ENCODE data around the gene CYSLTR2.
"Not testable (repeated sequence)": the region's sequence is repeated elsewhere in the genome, so short reads cannot be mapped to it uniquely, and the experiment has no call there.

CYSLTR2 gene

DNA sequence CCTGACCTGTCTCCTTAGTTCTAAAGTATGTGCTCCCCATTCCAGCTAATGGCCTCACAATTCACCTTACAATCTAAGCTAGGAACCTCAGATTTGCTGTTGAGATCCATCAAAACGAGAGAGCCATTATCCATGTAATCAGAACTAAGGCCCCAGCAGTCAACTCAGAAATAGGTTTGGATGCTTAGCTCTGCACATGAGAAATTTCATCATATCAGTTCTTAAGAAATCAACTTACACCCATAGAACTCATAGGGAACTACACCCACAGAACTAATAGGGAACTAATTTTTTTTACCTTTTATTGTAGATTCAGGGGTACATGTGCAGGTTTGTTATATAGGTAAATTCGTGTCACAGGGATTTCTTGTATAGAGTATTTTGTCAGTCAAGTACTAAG lies 28.7 kb downstream of the CYSLTR2 start:
- Histone ChIP-seq H3K36me3 (ENCODE audit: control insufficient read depth, insufficient read depth, low read length) (no peaks in the 10 kb centered on the region), H3K27ac (ENCODE audit: insufficient read depth, low read depth, low read length, poor library complexity, severe bottlenecking) (no peak overlapping the region), H3K27me3 (ENCODE audit: control insufficient read depth, insufficient read depth, low read length, poor library complexity, severe bottlenecking) (no peaks in the 10 kb centered on the region), H3K4me3 (ENCODE audit: insufficient read depth, low read depth, low read length) (no peak overlapping the region), H3K9me3 (ENCODE audit: control insufficient read depth, low read length) (no peaks in the 10 kb centered on the region), H3K4me1 (ENCODE audit: control insufficient read depth, insufficient read depth, low read length) (no peaks in the 10 kb centered on the region)
- 92 to 94% methylated on average over 1 of the region's 2 CpGs for WGBS, 2 experiments

DNA sequence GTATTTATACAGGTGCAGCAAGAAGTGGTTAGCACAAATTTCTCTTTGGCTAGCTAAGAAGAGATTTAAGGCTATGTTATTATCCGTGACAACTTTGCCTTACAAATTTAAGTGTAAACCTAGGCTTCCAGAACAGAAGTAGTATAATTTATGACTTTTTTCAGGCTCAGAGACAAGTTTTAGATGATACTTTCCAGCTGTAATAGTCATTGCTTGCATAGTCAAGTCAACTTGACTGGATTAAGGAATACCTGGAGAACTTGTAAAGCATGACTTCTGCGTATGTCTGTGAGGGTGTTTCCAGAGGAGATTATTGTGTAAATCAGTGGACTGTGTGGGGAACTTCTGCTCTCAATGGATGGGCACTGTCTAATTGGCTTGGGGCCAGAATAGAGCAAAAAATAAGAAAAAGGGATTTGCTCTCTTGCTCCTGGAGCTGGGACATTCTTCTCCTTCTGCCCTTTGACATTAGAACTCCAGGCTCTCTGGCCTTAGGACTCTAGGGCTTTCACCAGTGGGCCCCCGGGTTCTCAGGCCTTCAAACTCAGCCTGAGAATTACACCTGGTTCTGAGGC lies 33.0 kb downstream of the CYSLTR2 start:
- no peak overlapping the region for H3K27ac ChIP-seq (ENCODE audit: insufficient read depth, low read depth, low read length, poor library complexity, severe bottlenecking)
- no peaks in the 10 kb centered on the region for H3K4me1 ChIP-seq (ENCODE audit: control insufficient read depth, insufficient read depth, low read length)
- no peaks in the 10 kb centered on the region for H3K36me3 ChIP-seq (ENCODE audit: control insufficient read depth, insufficient read depth, low read length)
- no peaks in the 10 kb centered on the region for H3K9me3 ChIP-seq (ENCODE audit: control insufficient read depth, low read length)
- no peak overlapping the region for H3K4me3 ChIP-seq (ENCODE audit: insufficient read depth, low read depth, low read length)
- H3K27me3 ChIP-seq (ENCODE audit: control insufficient read depth, insufficient read depth, low read length, poor library complexity, severe bottlenecking) = no peaks in the 10 kb centered on the region
- 94 to 95% methylated on average over 3 of the region's 3 CpGs for WGBS, 2 experiments

DNA sequence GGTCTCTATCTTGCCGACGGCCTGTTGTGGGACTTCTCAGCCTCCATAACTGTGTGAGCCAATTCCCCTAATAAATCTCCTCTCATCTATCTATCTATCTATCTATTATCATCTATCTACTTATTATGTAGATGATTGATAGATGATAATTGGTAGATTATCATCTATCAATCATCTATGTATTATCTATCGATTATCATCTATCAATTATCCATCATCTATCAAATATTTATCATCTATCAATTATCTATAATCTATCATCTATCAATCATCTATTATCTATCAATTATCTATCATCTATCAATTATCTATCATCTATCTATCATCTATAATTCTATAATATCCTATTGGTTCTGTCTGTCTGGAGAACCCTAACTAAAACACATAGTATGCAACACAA lies 33.5 kb downstream of the CYSLTR2 start:
- Histone ChIP-seq H3K27me3 (ENCODE audit: control insufficient read depth, insufficient read depth, low read length, poor library complexity, severe bottlenecking) (no peaks in the 10 kb centered on the region), H3K9me3 (ENCODE audit: control insufficient read depth, low read length) (no peaks in the 10 kb centered on the region), H3K36me3 (ENCODE audit: control insufficient read depth, insufficient read depth, low read length) (no peaks in the 10 kb centered on the region), H3K4me1 (ENCODE audit: control insufficient read depth, insufficient read depth, low read length) (no peaks in the 10 kb centered on the region), H3K4me3 (ENCODE audit: insufficient read depth, low read depth, low read length) (no peak overlapping the region), H3K27ac (ENCODE audit: insufficient read depth, low read depth, low read length, poor library complexity, severe bottlenecking) (no peak overlapping the region)
- WGBS, 2 experiments = 91 to 96% methylated on average over 3 of the region's 3 CpGs

GRCh38 chr13:48693998-48694397 lies 40.3 kb downstream of the CYSLTR2 start:
- Histone ChIP-seq H3K27ac (ENCODE audit: insufficient read depth, low read depth, low read length, poor library complexity, severe bottlenecking) (no peak overlapping the region), H3K36me3 (ENCODE audit: control insufficient read depth, insufficient read depth, low read length) (peaks cover 3% of the 10 kb centered on the region), H3K4me1 (ENCODE audit: control insufficient read depth, insufficient read depth, low read length) (no peaks in the 10 kb centered on the region), H3K9me3 (ENCODE audit: control insufficient read depth, low read length) (no peaks in the 10 kb centered on the region), H3K4me3 (ENCODE audit: insufficient read depth, low read depth, low read length) (no peak overlapping the region), H3K27me3 (ENCODE audit: control insufficient read depth, insufficient read depth, low read length, poor library complexity, severe bottlenecking) (no peaks in the 10 kb centered on the region)
- 89 to 94% methylated on average over 3 of the region's 3 CpGs for WGBS, 2 experiments

- H3K36me3 ChIP-seq (ENCODE audit: control insufficient read depth, insufficient read depth, low read length) = peaks cover 3% of the 10 kb centered on the region
- no peak overlapping the region for H3K4me3 ChIP-seq (ENCODE audit: insufficient read depth, low read depth, low read length)
- H3K9me3 ChIP-seq (ENCODE audit: control insufficient read depth, low read length) = no peaks in the 10 kb centered on the region
- no peak overlapping the region for H3K27ac ChIP-seq (ENCODE audit: insufficient read depth, low read depth, low read length, poor library complexity, severe bottlenecking)
- H3K27me3 ChIP-seq (ENCODE audit: control insufficient read depth, insufficient read depth, low read length, poor library complexity, severe bottlenecking) = no peaks in the 10 kb centered on the region
- WGBS, 2 experiments = 96 to 100% methylated on average over 1 to 2 of the region's 2 CpGs
- H3K4me1 ChIP-seq (ENCODE audit: control insufficient read depth, insufficient read depth, low read length) = no peaks in the 10 kb centered on the region
Measured at GRCh38 chr13:48695776-48696175, 42.0 kb downstream of the CYSLTR2 start.

DNA sequence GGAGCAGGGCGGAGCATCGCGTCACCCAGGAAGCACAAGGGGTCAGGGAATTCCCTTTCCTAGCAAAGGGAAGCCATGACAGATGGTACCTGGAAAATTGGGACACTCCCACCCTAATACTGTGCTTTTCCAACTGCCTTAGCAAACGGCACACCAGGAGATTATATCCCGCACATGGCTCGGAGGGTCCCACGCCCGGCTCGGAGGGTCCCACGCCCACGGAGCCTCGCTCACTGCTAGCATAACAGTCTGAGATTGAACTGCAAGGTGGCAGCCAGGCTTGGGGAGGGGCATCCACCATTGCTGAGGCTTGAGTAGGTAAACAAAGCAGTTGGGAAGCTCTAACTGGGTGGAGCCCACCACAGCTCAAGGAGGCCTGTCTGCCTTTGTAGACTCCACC lies 42.9 kb downstream of the CYSLTR2 start:
- not testable (repeated sequence) for H3K9me3 ChIP-seq (ENCODE audit: control insufficient read depth, low read length); H3K36me3 ChIP-seq (ENCODE audit: control insufficient read depth, insufficient read depth, low read length); H3K27me3 ChIP-seq (ENCODE audit: control insufficient read depth, insufficient read depth, low read length, poor library complexity, severe bottlenecking); H3K27ac ChIP-seq (ENCODE audit: insufficient read depth, low read depth, low read length, poor library complexity, severe bottlenecking); H3K4me1 ChIP-seq (ENCODE audit: control insufficient read depth, insufficient read depth, low read length); H3K4me3 ChIP-seq (ENCODE audit: insufficient read depth, low read depth, low read length)
- WGBS, 2 experiments = 94 to 96% methylated on average over 12 of the region's 12 CpGs

DNA sequence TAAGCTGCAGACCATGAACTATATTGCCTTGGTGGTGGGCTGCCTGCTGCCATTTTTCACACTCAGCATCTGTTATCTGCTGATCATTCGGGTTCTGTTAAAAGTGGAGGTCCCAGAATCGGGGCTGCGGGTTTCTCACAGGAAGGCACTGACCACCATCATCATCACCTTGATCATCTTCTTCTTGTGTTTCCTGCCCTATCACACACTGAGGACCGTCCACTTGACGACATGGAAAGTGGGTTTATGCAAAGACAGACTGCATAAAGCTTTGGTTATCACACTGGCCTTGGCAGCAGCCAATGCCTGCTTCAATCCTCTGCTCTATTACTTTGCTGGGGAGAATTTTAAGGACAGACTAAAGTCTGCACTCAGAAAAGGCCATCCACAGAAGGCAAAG lies 53.7 kb downstream of the CYSLTR2 start:
- no peaks in the 10 kb centered on the region for H3K27me3 ChIP-seq (ENCODE audit: control insufficient read depth, insufficient read depth, low read length, poor library complexity, severe bottlenecking)
- H3K4me3 ChIP-seq (ENCODE audit: insufficient read depth, low read depth, low read length) = no peak overlapping the region
- no peak overlapping the region for H3K27ac ChIP-seq (ENCODE audit: insufficient read depth, low read depth, low read length, poor library complexity, severe bottlenecking)
- H3K36me3 ChIP-seq (ENCODE audit: control insufficient read depth, insufficient read depth, low read length) = no peaks in the 10 kb centered on the region
- no peaks in the 10 kb centered on the region for H3K4me1 ChIP-seq (ENCODE audit: control insufficient read depth, insufficient read depth, low read length)
- no peaks in the 10 kb centered on the region for H3K9me3 ChIP-seq (ENCODE audit: control insufficient read depth, low read length)
- 95 to 96% methylated on average over 5 of the region's 5 CpGs for WGBS, 2 experiments

DNA sequence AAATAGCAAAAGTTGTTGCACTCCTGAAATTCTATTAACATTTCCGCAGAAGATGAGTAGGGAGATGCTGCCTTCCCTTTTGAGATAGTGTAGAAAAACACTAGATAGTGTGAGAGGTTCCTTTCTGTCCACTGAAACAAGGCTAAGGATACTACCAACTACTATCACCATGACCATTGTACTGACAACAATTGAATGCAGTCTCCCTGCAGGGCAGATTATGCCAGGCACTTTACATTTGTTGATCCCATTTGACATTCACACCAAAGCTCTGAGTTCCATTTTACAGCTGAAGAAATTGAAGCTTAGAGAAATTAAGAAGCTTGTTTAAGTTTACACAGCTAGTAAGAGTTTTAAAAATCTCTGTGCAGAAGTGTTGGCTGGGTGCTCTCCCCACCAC lies 55.0 kb downstream of the CYSLTR2 start:
- H3K4me1 ChIP-seq (ENCODE audit: control insufficient read depth, insufficient read depth, low read length) = no peaks in the 10 kb centered on the region
- H3K27ac ChIP-seq (ENCODE audit: insufficient read depth, low read depth, low read length, poor library complexity, severe bottlenecking) = no peak overlapping the region
- H3K4me3 ChIP-seq (ENCODE audit: insufficient read depth, low read depth, low read length) = no peak overlapping the region
- H3K27me3 ChIP-seq (ENCODE audit: control insufficient read depth, insufficient read depth, low read length, poor library complexity, severe bottlenecking) = no peaks in the 10 kb centered on the region
- H3K36me3 ChIP-seq (ENCODE audit: control insufficient read depth, insufficient read depth, low read length) = no peaks in the 10 kb centered on the region
- WGBS, 2 experiments = 86 to 91% methylated on average over 1 of the region's 1 CpG
- H3K9me3 ChIP-seq (ENCODE audit: control insufficient read depth, low read length) = no peaks in the 10 kb centered on the region

GRCh38 chr13:48709213-48709612 lies 55.5 kb downstream of the CYSLTR2 start:
- no peak overlapping the region for H3K4me3 ChIP-seq (ENCODE audit: insufficient read depth, low read depth, low read length)
- WGBS, 2 experiments = 81 to 96% methylated on average over 2 of the region's 2 CpGs

DNA sequence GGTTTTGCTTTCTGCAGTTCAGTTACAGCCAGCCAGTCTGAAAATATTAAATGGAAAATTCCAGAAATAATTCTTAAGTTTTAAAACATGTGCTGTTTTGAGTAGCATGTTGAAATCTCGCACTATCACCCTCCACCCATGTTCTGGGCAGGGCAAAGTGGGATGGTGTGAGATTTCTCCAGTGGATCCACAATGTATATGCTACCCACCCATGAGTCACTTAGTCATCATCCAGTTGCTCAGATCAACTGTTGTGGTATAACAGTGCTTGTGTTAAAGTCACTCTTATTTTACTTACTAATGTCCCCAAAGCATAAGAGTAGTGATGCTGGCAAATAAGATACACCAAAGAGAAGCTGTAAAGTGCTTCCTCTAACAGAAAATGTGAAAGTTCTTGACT lies 56.4 kb downstream of the CYSLTR2 start:
- H3K9me3 ChIP-seq (ENCODE audit: control insufficient read depth, low read length) = no peaks in the 10 kb centered on the region
- H3K36me3 ChIP-seq (ENCODE audit: control insufficient read depth, insufficient read depth, low read length) = no peaks in the 10 kb centered on the region
- H3K27me3 ChIP-seq (ENCODE audit: control insufficient read depth, insufficient read depth, low read length, poor library complexity, severe bottlenecking) = no peaks in the 10 kb centered on the region
- no peak overlapping the region for H3K27ac ChIP-seq (ENCODE audit: insufficient read depth, low read depth, low read length, poor library complexity, severe bottlenecking)
- no peak overlapping the region for H3K4me3 ChIP-seq (ENCODE audit: insufficient read depth, low read depth, low read length)
- 83 to 100% methylated on average over 1 of the region's 1 CpG for WGBS, 2 experiments
- no peaks in the 10 kb centered on the region for H3K4me1 ChIP-seq (ENCODE audit: control insufficient read depth, insufficient read depth, low read length)

More at GRCh38 chr13:48709213-48709612, 55.5 kb downstream of the CYSLTR2 start:
- no peaks in the 10 kb centered on the region for H3K27me3 ChIP-seq (ENCODE audit: control insufficient read depth, insufficient read depth, low read length, poor library complexity, severe bottlenecking)
- no peaks in the 10 kb centered on the region for H3K9me3 ChIP-seq (ENCODE audit: control insufficient read depth, low read length)
- H3K36me3 ChIP-seq (ENCODE audit: control insufficient read depth, insufficient read depth, low read length) = no peaks in the 10 kb centered on the region
- no peaks in the 10 kb centered on the region for H3K4me1 ChIP-seq (ENCODE audit: control insufficient read depth, insufficient read depth, low read length)
- no peak overlapping the region for H3K27ac ChIP-seq (ENCODE audit: insufficient read depth, low read depth, low read length, poor library complexity, severe bottlenecking)

GRCh38 chr13:48712141-48712540 lies 58.4 kb downstream of the CYSLTR2 start:
- no peak overlapping the region for H3K27ac ChIP-seq (ENCODE audit: insufficient read depth, low read depth, low read length, poor library complexity, severe bottlenecking)
- H3K4me3 ChIP-seq (ENCODE audit: insufficient read depth, low read depth, low read length) = no peak overlapping the region
- H3K4me1 ChIP-seq (ENCODE audit: control insufficient read depth, insufficient read depth, low read length) = no peaks in the 10 kb centered on the region
- no peaks in the 10 kb centered on the region for H3K9me3 ChIP-seq (ENCODE audit: control insufficient read depth, low read length)
- H3K36me3 ChIP-seq (ENCODE audit: control insufficient read depth, insufficient read depth, low read length) = no peaks in the 10 kb centered on the region
- H3K27me3 ChIP-seq (ENCODE audit: control insufficient read depth, insufficient read depth, low read length, poor library complexity, severe bottlenecking) = no peaks in the 10 kb centered on the region

Data from ectodermal cell (in vitro differentiated cells).